Stimulated activated CD4-positive, alpha-beta T cell treated with anti-CD3 and anti-CD28 coated beads, TNF-alpha, amount 100 ng/mL, for 4 hours (primary cell): ENCODE data around the gene TBPL1.

Source experiments
- DNase-seq, 3 experiments: peaks; one replicate each; pipeline ENCODE4 v3.0.0-alpha.2; 2020; ENCODE audit warnings: low read depth in 3 of 3

The TBPL1 gene

GRCh38 chr6:134007077-134007476 is 54.1 kb downstream of the TBPL1 start:
- no peak for DNase-seq

GRCh38 chr6:134009876-134010275 is 56.9 kb downstream of the TBPL1 start:
- no peak for DNase-seq

GRCh38 chr6:134010400-134010799 is 57.4 kb downstream of the TBPL1 start:
- DNase-seq = no peak

- no peak for DNase-seq
Observed at GRCh38 chr6:134010974-134011373, 58.0 kb downstream of the TBPL1 start.

- no peak for DNase-seq
Observed at GRCh38 chr6:134014588-134015137, 61.6 kb downstream of the TBPL1 start.

- DNase-seq = no peak
Observed at GRCh38 chr6:134015719-134016557, 62.9 kb downstream of the TBPL1 start.

- no peak for DNase-seq
Observed at GRCh38 chr6:134016558-134016814, 63.5 kb downstream of the TBPL1 start.

- DNase-seq = no peak
Observed at GRCh38 chr6:134020071-134020470, 67.0 kb downstream of the TBPL1 start.

GRCh38 chr6:134020543-134020942 is 67.5 kb downstream of the TBPL1 start:
- no peak for DNase-seq

- no peak for DNase-seq
Observed at GRCh38 chr6:134020968-134021367, 67.9 kb downstream of the TBPL1 start.

- DNase-seq = no peak
Observed at GRCh38 chr6:134021396-134022122, 68.5 kb downstream of the TBPL1 start.

- no peak for DNase-seq
Observed at GRCh38 chr6:134022650-134023049, 69.6 kb downstream of the TBPL1 start.

- DNase-seq = no peak
Observed at GRCh38 chr6:134026597-134026996, 73.6 kb downstream of the TBPL1 start.

GRCh38 chr6:134028438-134028837 is 75.4 kb downstream of the TBPL1 start:
- DNase-seq = no peak

- DNase-seq = no peak
Observed at GRCh38 chr6:134029495-134030455, 76.8 kb downstream of the TBPL1 start.

- DNase-seq = no peak
Observed at GRCh38 chr6:134031696-134032255, 78.8 kb downstream of the TBPL1 start.

GRCh38 chr6:134034478-134034877 is 81.5 kb downstream of the TBPL1 start:
- no peak for DNase-seq

GRCh38 chr6:134034961-134035822 is 82.2 kb downstream of the TBPL1 start:
- DNase-seq = no peak

GRCh38 chr6:134035823-134036296 is 82.8 kb downstream of the TBPL1 start:
- DNase-seq = no peak

GRCh38 chr6:134039116-134039515 is 86.1 kb downstream of the TBPL1 start:
- DNase-seq = no peak
